Neural cell (in vitro differentiated cells): ENCODE measurements around the gene VIPR1.

Source experiments
- EP300 ChIP-seq: fragments of 450-650 bp; conservative IDR thresholded peaks from 2 replicates; pipeline ENCODE4 v1.6.1; 2014; ENCODE audit warnings: antibody characterized with exemption, mild to moderate bottlenecking, moderate library complexity; ENCODE audit not compliant: poor library complexity, severe bottlenecking
- EZH2 ChIP-seq: fragments of 200-600, 300-800 bp; shearing (Covaris generic), sonication (generic); IDR thresholded peaks from 2 replicates; pipeline ENCODE4 v1.6.1; 2014; ENCODE audit warnings: antibody characterized with exemption, low read length, borderline replicate concordance, mild to moderate bottlenecking; ENCODE audit not compliant: insufficient read depth, poor library complexity, severe bottlenecking
- POLR2AphosphoS5 ChIP-seq: IDR thresholded peaks from 2 replicates; pipeline ENCODE4 v1.6.1; 2012
- TAF1 ChIP-seq: IDR thresholded peaks from 2 replicates; pipeline ENCODE4 v1.6.1; 2012; ENCODE audit warnings: low read depth
- TF ChIP-seq, protein P1 (sequence below): fragments of 450-650 bp; IDR thresholded peaks from 2 replicates; pipeline ENCODE4 v1.5.1; 2014; ENCODE audit warnings: antibody characterized with exemption, mild to moderate bottlenecking, moderate library complexity; ENCODE audit not compliant: poor library complexity, severe bottlenecking
- TF ChIP-seq, protein P2 (sequence below): IDR thresholded peaks from 2 replicates; pipeline ENCODE4 v1.6.1; 2012; ENCODE audit warnings: borderline replicate concordance

DNA sequence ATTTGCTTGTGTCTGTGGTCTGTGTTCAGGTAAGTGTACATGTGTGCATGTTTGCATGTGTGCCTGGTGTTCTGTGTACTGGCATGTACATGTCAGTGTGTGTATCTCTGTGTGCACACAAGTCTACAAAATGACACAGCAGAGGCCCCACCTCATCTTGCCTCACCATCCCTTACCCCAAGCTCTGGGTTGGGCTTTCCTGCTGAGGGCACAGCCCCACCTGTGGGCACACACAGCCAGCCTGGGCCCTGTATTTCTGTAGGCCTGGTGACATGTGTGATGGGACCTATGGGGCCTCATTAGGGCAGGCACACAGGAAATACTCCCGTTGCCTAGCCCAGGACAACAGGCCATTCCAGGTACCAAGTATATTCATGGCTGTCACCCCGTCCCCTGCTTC, 13.5 kb downstream of the VIPR1 start:
- TF ChIP-seq, protein P1, sequence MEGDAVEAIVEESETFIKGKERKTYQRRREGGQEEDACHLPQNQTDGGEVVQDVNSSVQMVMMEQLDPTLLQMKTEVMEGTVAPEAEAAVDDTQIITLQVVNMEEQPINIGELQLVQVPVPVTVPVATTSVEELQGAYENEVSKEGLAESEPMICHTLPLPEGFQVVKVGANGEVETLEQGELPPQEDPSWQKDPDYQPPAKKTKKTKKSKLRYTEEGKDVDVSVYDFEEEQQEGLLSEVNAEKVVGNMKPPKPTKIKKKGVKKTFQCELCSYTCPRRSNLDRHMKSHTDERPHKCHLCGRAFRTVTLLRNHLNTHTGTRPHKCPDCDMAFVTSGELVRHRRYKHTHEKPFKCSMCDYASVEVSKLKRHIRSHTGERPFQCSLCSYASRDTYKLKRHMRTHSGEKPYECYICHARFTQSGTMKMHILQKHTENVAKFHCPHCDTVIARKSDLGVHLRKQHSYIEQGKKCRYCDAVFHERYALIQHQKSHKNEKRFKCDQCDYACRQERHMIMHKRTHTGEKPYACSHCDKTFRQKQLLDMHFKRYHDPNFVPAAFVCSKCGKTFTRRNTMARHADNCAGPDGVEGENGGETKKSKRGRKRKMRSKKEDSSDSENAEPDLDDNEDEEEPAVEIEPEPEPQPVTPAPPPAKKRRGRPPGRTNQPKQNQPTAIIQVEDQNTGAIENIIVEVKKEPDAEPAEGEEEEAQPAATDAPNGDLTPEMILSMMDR = no peak
- TF ChIP-seq EP300 (no peak), EZH2 (no peak), TAF1 (no peak), POLR2AphosphoS5 (no peak)
- TF ChIP-seq, protein P2, sequence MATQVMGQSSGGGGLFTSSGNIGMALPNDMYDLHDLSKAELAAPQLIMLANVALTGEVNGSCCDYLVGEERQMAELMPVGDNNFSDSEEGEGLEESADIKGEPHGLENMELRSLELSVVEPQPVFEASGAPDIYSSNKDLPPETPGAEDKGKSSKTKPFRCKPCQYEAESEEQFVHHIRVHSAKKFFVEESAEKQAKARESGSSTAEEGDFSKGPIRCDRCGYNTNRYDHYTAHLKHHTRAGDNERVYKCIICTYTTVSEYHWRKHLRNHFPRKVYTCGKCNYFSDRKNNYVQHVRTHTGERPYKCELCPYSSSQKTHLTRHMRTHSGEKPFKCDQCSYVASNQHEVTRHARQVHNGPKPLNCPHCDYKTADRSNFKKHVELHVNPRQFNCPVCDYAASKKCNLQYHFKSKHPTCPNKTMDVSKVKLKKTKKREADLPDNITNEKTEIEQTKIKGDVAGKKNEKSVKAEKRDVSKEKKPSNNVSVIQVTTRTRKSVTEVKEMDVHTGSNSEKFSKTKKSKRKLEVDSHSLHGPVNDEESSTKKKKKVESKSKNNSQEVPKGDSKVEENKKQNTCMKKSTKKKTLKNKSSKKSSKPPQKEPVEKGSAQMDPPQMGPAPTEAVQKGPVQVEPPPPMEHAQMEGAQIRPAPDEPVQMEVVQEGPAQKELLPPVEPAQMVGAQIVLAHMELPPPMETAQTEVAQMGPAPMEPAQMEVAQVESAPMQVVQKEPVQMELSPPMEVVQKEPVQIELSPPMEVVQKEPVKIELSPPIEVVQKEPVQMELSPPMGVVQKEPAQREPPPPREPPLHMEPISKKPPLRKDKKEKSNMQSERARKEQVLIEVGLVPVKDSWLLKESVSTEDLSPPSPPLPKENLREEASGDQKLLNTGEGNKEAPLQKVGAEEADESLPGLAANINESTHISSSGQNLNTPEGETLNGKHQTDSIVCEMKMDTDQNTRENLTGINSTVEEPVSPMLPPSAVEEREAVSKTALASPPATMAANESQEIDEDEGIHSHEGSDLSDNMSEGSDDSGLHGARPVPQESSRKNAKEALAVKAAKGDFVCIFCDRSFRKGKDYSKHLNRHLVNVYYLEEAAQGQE = no peak
